ENCODE results near the gene HSFX4.

DNA sequence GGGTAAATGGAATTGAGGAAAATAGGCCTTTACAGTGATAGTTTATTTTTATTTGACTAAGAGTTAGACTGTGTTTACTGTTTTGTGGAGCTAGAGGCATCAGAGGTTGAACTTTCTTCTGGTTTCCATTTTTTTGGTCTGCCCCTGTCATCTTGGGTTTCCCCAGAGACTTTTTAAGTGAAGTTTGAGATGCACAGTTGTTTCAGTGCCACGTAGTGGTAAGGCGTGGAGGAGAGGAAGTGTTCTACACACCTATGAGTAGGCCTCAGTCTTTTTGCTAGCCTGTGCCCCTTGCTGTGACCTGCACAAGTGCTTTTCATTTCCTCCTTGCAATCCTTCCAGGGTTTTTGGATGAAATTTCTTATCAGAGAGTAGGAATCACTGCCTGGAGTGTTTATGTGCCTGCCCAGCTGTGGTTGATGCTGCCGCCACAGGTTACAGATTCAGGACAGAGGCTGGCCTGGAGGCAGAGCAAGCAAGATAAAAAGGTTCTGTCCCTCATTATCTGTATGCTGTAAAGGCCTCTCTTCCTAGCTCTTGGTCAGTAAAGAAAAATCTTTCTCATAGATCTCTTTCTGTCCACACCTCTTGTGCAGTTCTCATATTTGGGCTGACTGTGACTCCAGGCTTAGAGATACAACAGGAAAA is 12.5 kb upstream of the HSFX4 start:
- TF ChIP-seq, protein P1, sequence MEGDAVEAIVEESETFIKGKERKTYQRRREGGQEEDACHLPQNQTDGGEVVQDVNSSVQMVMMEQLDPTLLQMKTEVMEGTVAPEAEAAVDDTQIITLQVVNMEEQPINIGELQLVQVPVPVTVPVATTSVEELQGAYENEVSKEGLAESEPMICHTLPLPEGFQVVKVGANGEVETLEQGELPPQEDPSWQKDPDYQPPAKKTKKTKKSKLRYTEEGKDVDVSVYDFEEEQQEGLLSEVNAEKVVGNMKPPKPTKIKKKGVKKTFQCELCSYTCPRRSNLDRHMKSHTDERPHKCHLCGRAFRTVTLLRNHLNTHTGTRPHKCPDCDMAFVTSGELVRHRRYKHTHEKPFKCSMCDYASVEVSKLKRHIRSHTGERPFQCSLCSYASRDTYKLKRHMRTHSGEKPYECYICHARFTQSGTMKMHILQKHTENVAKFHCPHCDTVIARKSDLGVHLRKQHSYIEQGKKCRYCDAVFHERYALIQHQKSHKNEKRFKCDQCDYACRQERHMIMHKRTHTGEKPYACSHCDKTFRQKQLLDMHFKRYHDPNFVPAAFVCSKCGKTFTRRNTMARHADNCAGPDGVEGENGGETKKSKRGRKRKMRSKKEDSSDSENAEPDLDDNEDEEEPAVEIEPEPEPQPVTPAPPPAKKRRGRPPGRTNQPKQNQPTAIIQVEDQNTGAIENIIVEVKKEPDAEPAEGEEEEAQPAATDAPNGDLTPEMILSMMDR (IDR thresholded peaks at IDR 0.05; ENCODE audit: borderline replicate concordance, extremely low read depth, low read length, poor library complexity, severe bottlenecking): no peak
- TF ChIP-seq EZH2 (IDR thresholded peaks at IDR 0.05; ENCODE audit: borderline replicate concordance, low read depth, low read length, severe bottlenecking): no peak

Data from DND-41 (cell line).